ENCODE data around the gene CLSTN2. TPM values are rescaled to one million over a fixed set of nuclear protein-coding genes. Genes with fewer than 3 reads are reported as not detected.

The CLSTN2 gene
- total RNA-seq, 1 experiment from 2014 or later: 0.02 TPM

DNA sequence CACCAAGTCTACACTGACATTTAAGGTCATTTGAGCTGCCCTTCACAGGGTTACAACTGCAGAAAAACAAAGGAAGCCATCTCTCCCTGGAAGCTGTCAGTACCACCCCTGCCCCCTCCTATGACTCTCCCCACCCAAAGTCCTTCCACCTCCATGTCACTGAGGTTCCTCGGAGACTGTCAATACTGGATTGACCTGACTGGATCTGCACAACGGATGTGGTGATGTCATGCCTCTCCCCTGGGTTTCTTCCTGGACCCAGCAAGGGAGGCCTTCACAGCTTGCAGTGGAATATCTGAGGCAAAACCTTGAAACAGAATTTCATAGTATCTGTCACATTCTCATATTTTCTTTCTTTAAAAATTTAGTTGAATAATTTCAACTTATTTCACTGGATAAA, 153.5 kb downstream of the CLSTN2 start:
- Histone ChIP-seq H3K27ac (ENCODE audit: low read depth, low read length) (no peak overlapping the region), H3K9me2 (ENCODE audit: insufficient read depth) (no peaks in the 10 kb centered on the region), H3K4me2 (ENCODE audit: low read length) (no peak overlapping the region), H2AFZ (ENCODE audit: low read depth, low read length, poor library complexity, severe bottlenecking) (no peak overlapping the region), H3K79me2 (ENCODE audit: insufficient read depth, low read length) (no peaks in the 10 kb centered on the region), H3K36me3 (ENCODE audit: control insufficient read depth in 1 of 2, insufficient read depth in 2 of 2, low read length in 2 of 2) (no peaks in the 10 kb centered on the region), H4K20me1 (ENCODE audit: insufficient read depth) (no peaks in the 10 kb centered on the region), H3K9me3 (ENCODE audit: control insufficient read depth in 1 of 2, insufficient read depth in 1 of 2, low read depth in 1 of 2, low read length in 2 of 2) (no peaks in the 10 kb centered on the region), H3K4me3 (replicated peaks in 1 of 2; ENCODE audit: low read depth in 1 of 2, low read length in 2 of 2) (no peak overlapping the region), H3K9ac (ENCODE audit: low read length) (no peak overlapping the region), H3K4me1 (ENCODE audit: control insufficient read depth in 1 of 2, insufficient read depth in 2 of 2, low read length in 2 of 2) (no peaks in the 10 kb centered on the region), H3K27me3 (ENCODE audit: insufficient read depth, low read length) (peaks cover 33% of the 10 kb centered on the region)
- ATAC-seq (no peak), DNase-seq (ENCODE audit: low read depth, low spot score) (no peak)
- ChIA-PET RAD21 (ENCODE audit: low non-redundant PET in 1 of 2, low total read pairs in 2 of 2, uncharacterized antibody in 2 of 2, unreplicated experiment in 2 of 2) (no interaction called here), CTCF (no interaction called here), POLR2A (no interaction called here)
- BruUV-seq (replicated peaks): no TSS peak
- intact Hi-C loops (cut with micrococcal nuclease): no loop called here
- TF ChIP-seq CBX3 (IDR thresholded peaks at IDR 0.05; ENCODE audit: low read depth) (no peak), EGR1 (IDR thresholded peaks at IDR 0.05; ENCODE audit: low read depth) (no peak)
- TF ChIP-seq, protein P1, sequence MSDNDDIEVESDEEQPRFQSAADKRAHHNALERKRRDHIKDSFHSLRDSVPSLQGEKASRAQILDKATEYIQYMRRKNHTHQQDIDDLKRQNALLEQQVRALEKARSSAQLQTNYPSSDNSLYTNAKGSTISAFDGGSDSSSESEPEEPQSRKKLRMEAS (IDR thresholded peaks at IDR 0.05): no peak

DNA sequence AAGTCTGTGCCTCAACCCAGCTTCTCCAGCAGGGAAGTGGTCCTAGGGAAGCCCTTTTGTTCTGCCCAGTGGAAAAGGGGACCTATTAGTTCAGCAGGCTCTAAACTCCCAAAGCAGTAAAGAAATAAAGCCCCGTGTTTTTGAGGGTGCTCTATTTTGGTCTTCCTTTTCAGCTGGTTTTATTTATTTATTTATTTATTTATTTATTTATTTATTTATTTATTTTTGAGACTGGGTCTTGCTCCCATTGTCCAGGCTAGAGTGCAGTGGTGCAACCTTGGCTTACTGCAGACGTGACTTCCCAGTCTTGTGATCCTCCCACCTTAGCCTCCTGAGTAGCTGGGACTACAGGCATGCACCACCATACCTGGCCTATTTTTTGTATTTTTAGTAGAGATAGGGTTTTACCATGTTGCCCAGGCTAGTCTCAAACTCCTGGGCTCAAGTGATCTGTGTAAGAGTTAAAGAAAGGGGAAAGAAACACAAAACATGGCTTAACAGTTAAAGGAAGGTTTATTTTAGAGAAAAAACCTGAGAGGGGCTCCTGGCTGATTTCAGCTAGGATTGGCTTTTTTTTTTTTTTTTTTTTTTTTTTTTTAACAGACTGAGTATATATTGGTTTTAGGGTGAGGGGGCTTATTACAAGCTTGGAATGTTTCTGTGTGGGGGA, 154.6 kb downstream of the CLSTN2 start:
- ChIA-PET POLR2A (no interaction called here), RAD21 (ENCODE audit: low non-redundant PET in 1 of 2, low total read pairs in 2 of 2, uncharacterized antibody in 2 of 2, unreplicated experiment in 2 of 2) (no interaction called here), CTCF (no interaction called here)
- ATAC-seq: no peak
- Histone ChIP-seq H2AFZ (ENCODE audit: low read depth, low read length, poor library complexity, severe bottlenecking) (no peak overlapping the region), H3K27me3 (ENCODE audit: insufficient read depth, low read length) (peaks cover 31% of the 10 kb centered on the region), H3K4me1 (ENCODE audit: control insufficient read depth in 1 of 2, insufficient read depth in 2 of 2, low read length in 2 of 2) (no peaks in the 10 kb centered on the region), H3K79me2 (ENCODE audit: insufficient read depth, low read length) (no peaks in the 10 kb centered on the region), H3K36me3 (ENCODE audit: control insufficient read depth in 1 of 2, insufficient read depth in 2 of 2, low read length in 2 of 2) (no peaks in the 10 kb centered on the region), H3K27ac (ENCODE audit: low read depth, low read length) (no peak overlapping the region), H4K20me1 (ENCODE audit: insufficient read depth) (no peaks in the 10 kb centered on the region), H3K9me2 (ENCODE audit: insufficient read depth) (no peaks in the 10 kb centered on the region), H3K4me2 (ENCODE audit: low read length) (no peak overlapping the region), H3K9ac (ENCODE audit: low read length) (no peak overlapping the region), H3K9me3 (ENCODE audit: control insufficient read depth in 1 of 2, insufficient read depth in 1 of 2, low read depth in 1 of 2, low read length in 2 of 2) (no peaks in the 10 kb centered on the region), H3K4me3 (replicated peaks in 1 of 2; ENCODE audit: low read depth in 1 of 2, low read length in 2 of 2) (no peak overlapping the region)
- no peak for DNase-seq (ENCODE audit: low read depth, low spot score)
- BruUV-seq (replicated peaks): no TSS peak
- TF ChIP-seq JUND (IDR thresholded peaks at IDR 0.05): no peak
- TF ChIP-seq YY1 (IDR thresholded peaks at IDR 0.05; ENCODE audit: extremely low read depth, insufficient replicate concordance, low read depth, low read length): no peak
- TF ChIP-seq, protein P2, sequence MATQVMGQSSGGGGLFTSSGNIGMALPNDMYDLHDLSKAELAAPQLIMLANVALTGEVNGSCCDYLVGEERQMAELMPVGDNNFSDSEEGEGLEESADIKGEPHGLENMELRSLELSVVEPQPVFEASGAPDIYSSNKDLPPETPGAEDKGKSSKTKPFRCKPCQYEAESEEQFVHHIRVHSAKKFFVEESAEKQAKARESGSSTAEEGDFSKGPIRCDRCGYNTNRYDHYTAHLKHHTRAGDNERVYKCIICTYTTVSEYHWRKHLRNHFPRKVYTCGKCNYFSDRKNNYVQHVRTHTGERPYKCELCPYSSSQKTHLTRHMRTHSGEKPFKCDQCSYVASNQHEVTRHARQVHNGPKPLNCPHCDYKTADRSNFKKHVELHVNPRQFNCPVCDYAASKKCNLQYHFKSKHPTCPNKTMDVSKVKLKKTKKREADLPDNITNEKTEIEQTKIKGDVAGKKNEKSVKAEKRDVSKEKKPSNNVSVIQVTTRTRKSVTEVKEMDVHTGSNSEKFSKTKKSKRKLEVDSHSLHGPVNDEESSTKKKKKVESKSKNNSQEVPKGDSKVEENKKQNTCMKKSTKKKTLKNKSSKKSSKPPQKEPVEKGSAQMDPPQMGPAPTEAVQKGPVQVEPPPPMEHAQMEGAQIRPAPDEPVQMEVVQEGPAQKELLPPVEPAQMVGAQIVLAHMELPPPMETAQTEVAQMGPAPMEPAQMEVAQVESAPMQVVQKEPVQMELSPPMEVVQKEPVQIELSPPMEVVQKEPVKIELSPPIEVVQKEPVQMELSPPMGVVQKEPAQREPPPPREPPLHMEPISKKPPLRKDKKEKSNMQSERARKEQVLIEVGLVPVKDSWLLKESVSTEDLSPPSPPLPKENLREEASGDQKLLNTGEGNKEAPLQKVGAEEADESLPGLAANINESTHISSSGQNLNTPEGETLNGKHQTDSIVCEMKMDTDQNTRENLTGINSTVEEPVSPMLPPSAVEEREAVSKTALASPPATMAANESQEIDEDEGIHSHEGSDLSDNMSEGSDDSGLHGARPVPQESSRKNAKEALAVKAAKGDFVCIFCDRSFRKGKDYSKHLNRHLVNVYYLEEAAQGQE (IDR thresholded peaks at IDR 0.05; ENCODE audit: low read depth): no peak
- no peak for TF ChIP-seq SIN3A (IDR thresholded peaks at IDR 0.05; ENCODE audit: low read depth)
- no peak for TF ChIP-seq POLR2AphosphoS5 (IDR thresholded peaks at IDR 0.05; ENCODE audit: low read depth, low read length)
- TF ChIP-seq SP1 (IDR thresholded peaks at IDR 0.05; ENCODE audit: low read depth): no peak
- intact Hi-C loops (cut with micrococcal nuclease): no loop called here

All from HCT116 (cell line).